ENCODE results near the gene C1QTNF3.
"Not testable (repeated sequence)": the region's sequence is repeated elsewhere in the genome, so short reads cannot be mapped to it uniquely, and the experiment has no call there.

The C1QTNF3 gene

DNA sequence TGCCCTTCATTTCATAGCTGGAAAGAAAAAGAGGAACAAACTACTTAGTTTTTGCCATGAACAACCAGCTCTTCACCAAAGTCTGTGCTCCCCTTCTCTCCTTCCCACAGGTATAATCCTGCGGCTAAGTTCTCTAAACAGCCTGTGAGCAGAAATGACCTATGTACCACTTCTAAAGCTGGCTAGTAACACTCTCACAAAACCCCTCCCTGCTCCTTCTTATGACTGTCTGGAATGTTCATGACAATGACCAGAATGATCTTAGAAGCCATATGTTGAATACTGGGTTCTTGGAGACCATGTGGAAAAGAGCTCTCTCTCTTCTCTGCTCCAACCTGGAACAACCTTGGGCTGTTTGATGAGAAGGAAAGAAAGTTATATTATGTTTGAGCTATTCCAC lies 22.3 kb downstream of the C1QTNF3 start:
- no peaks in the 10 kb centered on the region for H3K9me3 ChIP-seq (ENCODE audit: control insufficient read depth in 1 of 2, low read length in 2 of 2)
- peaks cover 5 to 15% of the 10 kb centered on the region in 2 donors for H3K36me3 ChIP-seq (ENCODE audit: control insufficient read depth in 1 of 2, insufficient read depth in 2 of 2, low read length in 2 of 2)
- H3K4me1 ChIP-seq (ENCODE audit: control insufficient read depth in 1 of 2, insufficient read depth in 2 of 2, low read length in 2 of 2), result no peaks in the 10 kb centered on the region
- H3K27ac ChIP-seq (ENCODE audit: low read length), result no peak overlapping the region
- no peak overlapping the region for H3K4me3 ChIP-seq (ENCODE audit: low read depth in 1 of 2, low read length in 2 of 2)
- no peaks in the 10 kb centered on the region for H3K27me3 ChIP-seq (ENCODE audit: low read depth, low read length)

GRCh38 chr5:34017254-34017653 lies 25.8 kb downstream of the C1QTNF3 start:
- Histone ChIP-seq H3K36me3 (ENCODE audit: control insufficient read depth in 1 of 2, insufficient read depth in 2 of 2, low read length in 2 of 2) (peaks cover 0 to 8% of the 10 kb centered on the region in 2 donors), H3K27ac (ENCODE audit: low read length) (no peak overlapping the region), H3K4me1 (ENCODE audit: control insufficient read depth in 1 of 2, insufficient read depth in 2 of 2, low read length in 2 of 2) (no peaks in the 10 kb centered on the region), H3K9me3 (ENCODE audit: control insufficient read depth in 1 of 2, low read length in 2 of 2) (no peaks in the 10 kb centered on the region), H3K27me3 (ENCODE audit: low read depth, low read length) (no peaks in the 10 kb centered on the region), H3K4me3 (ENCODE audit: low read depth in 1 of 2, low read length in 2 of 2) (no peak overlapping the region)

- H3K36me3 ChIP-seq (ENCODE audit: control insufficient read depth in 1 of 2, insufficient read depth in 2 of 2, low read length in 2 of 2), result peaks cover 0 to 8% of the 10 kb centered on the region in 2 donors
- no peaks in the 10 kb centered on the region for H3K9me3 ChIP-seq (ENCODE audit: control insufficient read depth in 1 of 2, low read length in 2 of 2)
- no peaks in the 10 kb centered on the region for H3K4me1 ChIP-seq (ENCODE audit: control insufficient read depth in 1 of 2, insufficient read depth in 2 of 2, low read length in 2 of 2)
- no peaks in the 10 kb centered on the region for H3K27me3 ChIP-seq (ENCODE audit: low read depth, low read length)
- H3K27ac ChIP-seq (ENCODE audit: low read length), result no peak overlapping the region
- no peak overlapping the region for H3K4me3 ChIP-seq (ENCODE audit: low read depth in 1 of 2, low read length in 2 of 2)
These were observed 26.3 kb downstream of the C1QTNF3 start for GRCh38 chr5:34016750-34017149.

GRCh38 chr5:34016222-34016621 lies 26.8 kb downstream of the C1QTNF3 start:
- Histone ChIP-seq H3K36me3 (ENCODE audit: control insufficient read depth in 1 of 2, insufficient read depth in 2 of 2, low read length in 2 of 2) (peaks cover 0 to 8% of the 10 kb centered on the region in 2 donors), H3K4me3 (ENCODE audit: low read depth in 1 of 2, low read length in 2 of 2) (no peak overlapping the region), H3K27ac (ENCODE audit: low read length) (no peak overlapping the region), H3K27me3 (ENCODE audit: low read depth, low read length) (no peaks in the 10 kb centered on the region), H3K4me1 (ENCODE audit: control insufficient read depth in 1 of 2, insufficient read depth in 2 of 2, low read length in 2 of 2) (no peaks in the 10 kb centered on the region), H3K9me3 (ENCODE audit: control insufficient read depth in 1 of 2, low read length in 2 of 2) (no peaks in the 10 kb centered on the region)

DNA sequence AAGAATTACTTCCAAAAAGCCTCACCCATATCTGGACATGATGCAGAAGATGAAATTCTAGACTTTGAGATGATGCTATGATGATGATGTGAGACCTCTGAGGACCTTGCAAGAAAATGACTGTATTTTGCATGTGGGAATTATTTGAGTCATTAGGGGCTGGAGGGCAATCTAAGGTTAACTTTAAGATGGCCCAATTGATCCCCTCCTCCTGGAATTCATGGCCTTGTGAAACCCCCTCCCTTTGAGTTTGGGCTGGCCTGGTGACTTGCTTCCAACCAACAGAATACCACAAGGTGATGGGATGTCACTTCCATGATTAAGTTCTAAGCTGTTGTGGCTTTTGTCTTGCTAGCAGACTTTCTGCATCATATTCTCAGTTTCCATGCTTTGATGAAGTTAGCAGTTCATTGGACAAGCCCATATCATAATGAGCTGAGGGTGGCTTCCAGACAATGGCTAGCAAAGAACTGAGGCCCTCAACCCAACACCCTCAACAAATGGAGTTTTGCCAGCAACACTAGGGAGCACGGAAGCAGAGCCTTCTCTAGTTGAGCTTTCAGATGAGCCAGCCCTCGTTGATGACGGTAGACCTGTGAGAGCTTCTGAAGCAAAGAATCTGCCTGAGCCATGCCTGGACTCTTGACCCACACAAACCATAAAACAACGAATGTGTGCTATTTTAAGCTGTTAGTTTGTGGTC lies 27.7 kb downstream of the C1QTNF3 start:
- Histone ChIP-seq H3K27ac (ENCODE audit: low read length) (no peak overlapping the region), H3K27me3 (ENCODE audit: low read depth, low read length) (no peaks in the 10 kb centered on the region), H3K36me3 (ENCODE audit: control insufficient read depth in 1 of 2, insufficient read depth in 2 of 2, low read length in 2 of 2) (peaks cover 0 to 7% of the 10 kb centered on the region in 2 donors), H3K9me3 (ENCODE audit: control insufficient read depth in 1 of 2, low read length in 2 of 2) (no peaks in the 10 kb centered on the region), H3K4me1 (ENCODE audit: control insufficient read depth in 1 of 2, insufficient read depth in 2 of 2, low read length in 2 of 2) (no peaks in the 10 kb centered on the region), H3K4me3 (ENCODE audit: low read depth in 1 of 2, low read length in 2 of 2) (no peak overlapping the region)

- no peaks in the 10 kb centered on the region for H3K9me3 ChIP-seq (ENCODE audit: control insufficient read depth in 1 of 2, low read length in 2 of 2)
- H3K27ac ChIP-seq (ENCODE audit: low read length), result no peak overlapping the region
- H3K4me3 ChIP-seq (ENCODE audit: low read depth in 1 of 2, low read length in 2 of 2), result no peak overlapping the region
- H3K4me1 ChIP-seq (ENCODE audit: control insufficient read depth in 1 of 2, insufficient read depth in 2 of 2, low read length in 2 of 2), result no peaks in the 10 kb centered on the region
- H3K27me3 ChIP-seq (ENCODE audit: low read depth, low read length), result no peaks in the 10 kb centered on the region
- peaks cover 0 to under 1% of the 10 kb centered on the region in 2 donors for H3K36me3 ChIP-seq (ENCODE audit: control insufficient read depth in 1 of 2, insufficient read depth in 2 of 2, low read length in 2 of 2)
These were observed 28.4 kb downstream of the C1QTNF3 start for GRCh38 chr5:34014626-34015025.

GRCh38 chr5:34013547-34013946 lies 29.5 kb downstream of the C1QTNF3 start:
- no peaks in the 10 kb centered on the region for H3K36me3 ChIP-seq (ENCODE audit: control insufficient read depth in 1 of 2, insufficient read depth in 2 of 2, low read length in 2 of 2)
- no peak overlapping the region for H3K27ac ChIP-seq (ENCODE audit: low read length)
- peaks cover 0 to 4% of the 10 kb centered on the region in 2 donors for H3K4me1 ChIP-seq (ENCODE audit: control insufficient read depth in 1 of 2, insufficient read depth in 2 of 2, low read length in 2 of 2)
- no peak overlapping the region for H3K4me3 ChIP-seq (ENCODE audit: low read depth in 1 of 2, low read length in 2 of 2)
- H3K27me3 ChIP-seq (ENCODE audit: low read depth, low read length), result no peaks in the 10 kb centered on the region
- no peaks in the 10 kb centered on the region for H3K9me3 ChIP-seq (ENCODE audit: control insufficient read depth in 1 of 2, low read length in 2 of 2)

DNA sequence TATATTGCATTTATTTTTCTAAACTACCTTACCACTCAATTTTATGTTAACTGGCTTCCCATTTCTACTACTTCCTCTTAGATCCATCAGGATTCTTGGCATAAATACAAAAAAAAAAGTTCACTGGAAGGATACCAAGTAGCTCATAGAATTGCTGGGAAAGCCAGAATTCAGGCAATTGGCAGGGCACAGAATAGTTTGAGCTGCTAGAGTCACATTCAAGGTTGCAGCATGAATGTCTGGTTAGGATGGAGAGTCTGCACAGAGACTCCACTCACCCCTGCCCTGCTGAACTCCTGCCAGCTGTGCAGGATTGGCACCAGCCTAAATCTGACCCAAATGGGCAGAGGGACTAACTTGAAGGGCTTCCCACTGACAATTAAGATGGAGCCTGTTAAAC lies 30.2 kb downstream of the C1QTNF3 start:
- Histone ChIP-seq H3K4me3 (ENCODE audit: low read depth in 1 of 2, low read length in 2 of 2) (no peak overlapping the region), H3K36me3 (ENCODE audit: control insufficient read depth in 1 of 2, insufficient read depth in 2 of 2, low read length in 2 of 2) (peaks cover 0 to 4% of the 10 kb centered on the region in 2 donors), H3K4me1 (ENCODE audit: control insufficient read depth in 1 of 2, insufficient read depth in 2 of 2, low read length in 2 of 2) (peaks cover 0 to 6% of the 10 kb centered on the region in 2 donors), H3K27ac (ENCODE audit: low read length) (no peak overlapping the region), H3K9me3 (ENCODE audit: control insufficient read depth in 1 of 2, low read length in 2 of 2) (no peaks in the 10 kb centered on the region), H3K27me3 (ENCODE audit: low read depth, low read length) (no peaks in the 10 kb centered on the region)

GRCh38 chr5:34011536-34011935 lies 31.5 kb downstream of the C1QTNF3 start:
- Histone ChIP-seq H3K9me3 (ENCODE audit: control insufficient read depth in 1 of 2, low read length in 2 of 2) (no peaks in the 10 kb centered on the region), H3K27me3 (ENCODE audit: low read depth, low read length) (no peaks in the 10 kb centered on the region), H3K36me3 (ENCODE audit: control insufficient read depth in 1 of 2, insufficient read depth in 2 of 2, low read length in 2 of 2) (peaks cover 0 to 4% of the 10 kb centered on the region in 2 donors), H3K4me1 (ENCODE audit: control insufficient read depth in 1 of 2, insufficient read depth in 2 of 2, low read length in 2 of 2) (peaks cover 7 to 12% of the 10 kb centered on the region in 2 donors), H3K27ac (ENCODE audit: low read length) (no peak overlapping the region), H3K4me3 (ENCODE audit: low read depth in 1 of 2, low read length in 2 of 2) (no peak overlapping the region)

DNA sequence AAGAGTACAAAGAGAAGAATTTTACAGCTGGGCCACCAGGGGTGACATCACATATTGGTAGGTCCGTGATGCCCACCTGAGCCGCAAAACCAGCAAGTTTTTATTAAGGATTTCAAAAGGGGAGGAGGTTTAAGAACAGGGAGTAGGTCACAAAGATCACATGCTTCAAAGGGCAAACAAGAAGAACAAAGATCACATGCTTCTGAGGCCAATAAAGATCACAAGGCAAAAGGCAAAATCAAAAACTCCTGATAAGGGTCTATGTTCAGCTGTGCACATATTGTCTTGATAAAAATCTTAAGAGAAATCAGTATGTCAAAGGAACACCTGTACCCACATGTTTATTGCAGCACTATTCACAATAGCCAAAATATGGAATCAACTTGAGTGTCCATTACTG lies 32.9 kb downstream of the C1QTNF3 start:
- H3K27me3 ChIP-seq (ENCODE audit: low read depth, low read length); H3K27ac ChIP-seq (ENCODE audit: low read length); H3K9me3 ChIP-seq (ENCODE audit: control insufficient read depth in 1 of 2, low read length in 2 of 2); H3K36me3 ChIP-seq (ENCODE audit: control insufficient read depth in 1 of 2, insufficient read depth in 2 of 2, low read length in 2 of 2); H3K4me3 ChIP-seq (ENCODE audit: low read depth in 1 of 2, low read length in 2 of 2): not testable (repeated sequence)
- peaks cover 12 to 21% of the 10 kb centered on the region in 2 donors for H3K4me1 ChIP-seq (ENCODE audit: control insufficient read depth in 1 of 2, insufficient read depth in 2 of 2, low read length in 2 of 2)

DNA sequence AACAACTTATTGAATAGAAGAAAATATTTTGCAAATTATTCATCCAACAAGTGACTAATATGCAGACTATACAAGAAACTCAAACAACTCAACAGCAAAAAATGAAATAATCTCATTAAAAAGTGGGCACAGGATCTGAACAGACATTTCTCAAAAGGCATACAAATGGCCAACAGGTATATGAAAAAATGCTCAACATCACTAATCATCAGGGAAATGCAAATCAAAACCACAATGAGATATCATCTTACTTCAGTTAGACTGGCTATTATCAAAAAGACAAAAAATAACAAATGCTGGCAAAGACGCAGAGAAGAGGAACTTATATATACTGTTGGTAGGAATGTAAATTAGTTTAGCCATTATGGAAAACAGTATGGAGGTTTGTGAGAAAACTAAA lies 33.4 kb downstream of the C1QTNF3 start:
- Histone ChIP-seq H3K9me3 (ENCODE audit: control insufficient read depth in 1 of 2, low read length in 2 of 2) (no peaks in the 10 kb centered on the region), H3K27ac (ENCODE audit: low read length) (no peak overlapping the region), H3K4me1 (ENCODE audit: control insufficient read depth in 1 of 2, insufficient read depth in 2 of 2, low read length in 2 of 2) (peaks cover 12 to 23% of the 10 kb centered on the region in 2 donors), H3K27me3 (ENCODE audit: low read depth, low read length) (no peaks in the 10 kb centered on the region), H3K36me3 (ENCODE audit: control insufficient read depth in 1 of 2, insufficient read depth in 2 of 2, low read length in 2 of 2) (peaks cover 0 to 4% of the 10 kb centered on the region in 2 donors), H3K4me3 (ENCODE audit: low read depth in 1 of 2, low read length in 2 of 2) (no peak overlapping the region)

DNA sequence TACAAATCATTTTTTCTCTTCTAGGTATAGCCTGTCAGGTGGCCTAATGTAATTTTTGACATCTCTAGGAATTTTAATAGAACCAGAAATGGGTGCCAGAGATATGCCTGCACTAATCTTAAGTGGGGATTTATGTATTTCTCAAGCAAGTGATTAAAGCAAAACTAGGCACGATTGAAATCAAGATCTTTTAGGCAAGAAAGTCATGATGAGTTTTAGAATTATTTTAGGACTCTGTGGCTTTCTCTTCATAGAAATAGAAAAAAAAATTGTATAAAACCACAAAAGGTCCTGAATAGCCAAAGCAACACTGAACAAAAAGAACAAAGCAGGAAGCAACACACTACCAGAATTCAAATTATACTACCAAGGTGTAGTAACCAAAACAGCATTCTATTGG lies 34.2 kb downstream of the C1QTNF3 start:
- Histone ChIP-seq H3K9me3 (ENCODE audit: control insufficient read depth in 1 of 2, low read length in 2 of 2) (no peaks in the 10 kb centered on the region), H3K4me3 (ENCODE audit: low read depth in 1 of 2, low read length in 2 of 2) (peak overlapping the region; percentile 91 to 97), H3K36me3 (ENCODE audit: control insufficient read depth in 1 of 2, insufficient read depth in 2 of 2, low read length in 2 of 2) (peaks cover 3 to 11% of the 10 kb centered on the region in 2 donors), H3K4me1 (ENCODE audit: control insufficient read depth in 1 of 2, insufficient read depth in 2 of 2, low read length in 2 of 2) (peaks cover 12 to 23% of the 10 kb centered on the region in 2 donors), H3K27me3 (ENCODE audit: low read depth, low read length) (no peaks in the 10 kb centered on the region), H3K27ac (ENCODE audit: low read length) (peak overlapping the region; percentile 96)

Measured in muscle layer of duodenum (tissue), 2 donors.